ENCODE results near the gene LCLAT1. TPM values are rescaled to one million over a fixed set of nuclear protein-coding genes. Genes with fewer than 3 reads are reported as not detected.

LCLAT1 gene
- total RNA-seq: 13.0 TPM
- long read RNA-seq, full-length matches to known transcripts: 1 of 4 reads
- long read RNA-seq, partial matches to known transcripts: 0 of 4 reads
- long read RNA-seq, other reads (novel, unspliced or antisense): 3 of 4 reads

DNA sequence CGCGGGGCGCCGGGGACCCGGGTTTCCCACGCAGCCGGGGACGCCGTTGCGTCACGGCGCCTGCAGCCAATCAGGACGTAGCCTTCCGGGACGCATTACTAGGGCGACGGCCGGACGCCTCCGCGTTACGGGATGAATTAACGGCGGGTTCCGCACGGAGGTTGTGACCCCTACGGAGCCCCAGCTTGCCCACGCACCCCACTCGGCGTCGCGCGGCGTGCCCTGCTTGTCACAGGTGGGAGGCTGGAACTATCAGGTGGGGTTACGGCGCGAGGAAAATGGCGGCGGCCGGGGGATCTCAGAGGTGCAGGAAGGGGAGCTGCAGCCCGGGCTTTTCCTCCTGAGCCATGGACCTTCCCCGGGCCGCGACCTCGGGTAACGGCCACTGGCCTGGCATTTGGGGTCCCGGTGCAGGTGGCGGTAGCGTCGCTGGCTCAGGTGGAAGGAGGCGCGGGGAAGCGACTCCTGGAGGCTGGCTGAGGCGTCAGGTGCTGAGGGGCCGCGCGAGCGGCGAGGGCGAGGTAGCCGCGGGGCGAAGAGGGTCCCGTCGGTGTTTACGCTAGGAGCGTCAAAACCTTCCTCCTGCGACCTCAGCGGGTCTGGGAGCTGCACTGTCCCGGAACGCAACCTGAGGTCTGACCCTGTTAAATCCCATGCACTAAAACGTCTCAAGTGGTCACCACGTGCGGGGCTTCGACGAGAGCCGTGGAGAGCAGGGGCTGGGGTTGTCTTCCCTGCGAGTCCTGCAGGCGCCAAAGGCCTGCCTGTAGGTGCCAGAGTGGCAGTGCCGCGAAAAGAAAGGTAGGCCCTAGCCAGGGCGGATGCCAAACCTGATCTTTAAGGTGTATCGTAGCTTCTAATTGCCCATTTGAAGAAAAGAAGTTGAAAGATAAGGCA lies at the start of gene LCLAT1:
LCLAT1 (plus strand) TSS at position 98 of the 897 bp plus-strand sequence. CDS start 78,345 bp downstream, outside the sequence.
- intact Hi-C loops (cut with DNase I): no loop called here
- DNase-seq (peak; percentile 93), ATAC-seq (peak; percentile 96 to 99)
- Histone ChIP-seq H3K27me3 (ENCODE audit: low read depth) (no peaks in the 10 kb centered on the region), H3K9me3 (no peaks in the 10 kb centered on the region), H3K4me3 (peak within 1 kb of the TSS; percentile 89), H3K36me3 (no peaks in the 10 kb centered on the region), H3K27ac (peak within 1 kb of the TSS; percentile 85), H3K4me1 (peaks cover 16% of the 10 kb centered on the region)
- TF ChIP-seq, protein P1, sequence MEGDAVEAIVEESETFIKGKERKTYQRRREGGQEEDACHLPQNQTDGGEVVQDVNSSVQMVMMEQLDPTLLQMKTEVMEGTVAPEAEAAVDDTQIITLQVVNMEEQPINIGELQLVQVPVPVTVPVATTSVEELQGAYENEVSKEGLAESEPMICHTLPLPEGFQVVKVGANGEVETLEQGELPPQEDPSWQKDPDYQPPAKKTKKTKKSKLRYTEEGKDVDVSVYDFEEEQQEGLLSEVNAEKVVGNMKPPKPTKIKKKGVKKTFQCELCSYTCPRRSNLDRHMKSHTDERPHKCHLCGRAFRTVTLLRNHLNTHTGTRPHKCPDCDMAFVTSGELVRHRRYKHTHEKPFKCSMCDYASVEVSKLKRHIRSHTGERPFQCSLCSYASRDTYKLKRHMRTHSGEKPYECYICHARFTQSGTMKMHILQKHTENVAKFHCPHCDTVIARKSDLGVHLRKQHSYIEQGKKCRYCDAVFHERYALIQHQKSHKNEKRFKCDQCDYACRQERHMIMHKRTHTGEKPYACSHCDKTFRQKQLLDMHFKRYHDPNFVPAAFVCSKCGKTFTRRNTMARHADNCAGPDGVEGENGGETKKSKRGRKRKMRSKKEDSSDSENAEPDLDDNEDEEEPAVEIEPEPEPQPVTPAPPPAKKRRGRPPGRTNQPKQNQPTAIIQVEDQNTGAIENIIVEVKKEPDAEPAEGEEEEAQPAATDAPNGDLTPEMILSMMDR (IDR thresholded peaks at IDR 0.05): no peak

DNA sequence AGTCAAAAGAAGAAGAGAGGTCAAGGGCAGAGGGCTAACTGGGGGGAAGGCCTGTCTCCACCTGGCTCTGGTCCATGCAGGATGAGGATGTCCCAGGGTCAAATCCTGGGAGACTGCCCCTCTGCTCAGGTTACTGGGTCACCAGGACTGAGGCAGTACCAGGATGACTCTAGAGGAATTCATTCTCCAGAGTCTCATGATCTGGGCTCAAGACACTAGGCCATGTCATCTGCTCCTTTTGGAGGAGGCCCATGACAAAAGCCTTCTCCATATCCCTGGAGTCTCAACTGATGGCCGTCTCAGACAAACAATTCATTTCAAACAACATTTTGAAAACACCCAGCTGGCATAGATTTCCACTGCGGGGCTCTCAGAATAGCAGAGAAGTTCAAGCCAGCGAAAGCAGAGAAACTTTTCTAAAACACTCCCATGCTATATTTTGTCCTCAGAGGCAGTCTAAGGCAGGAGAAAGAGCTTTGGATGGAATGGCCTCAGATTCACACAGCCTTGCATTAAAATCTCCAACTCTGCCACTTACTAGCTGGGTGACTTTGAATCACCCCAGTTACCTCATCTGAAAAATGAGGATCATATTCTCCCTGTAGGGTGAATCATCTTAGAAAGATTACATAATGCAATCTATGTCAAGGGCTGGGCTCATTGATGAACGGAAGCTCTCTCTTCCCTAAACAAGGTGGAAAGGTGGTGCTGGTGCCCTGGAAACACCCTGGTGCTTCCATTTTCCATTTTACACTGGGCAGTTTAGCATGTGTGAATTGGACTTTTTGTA lies 48.8 kb upstream of the LCLAT1 start:
- TF ChIP-seq, protein P1 (IDR thresholded peaks at IDR 0.05): no peak
- DNase-seq (no peak), ATAC-seq (no peak)
- Histone ChIP-seq H3K27ac (no peak overlapping the region), H3K27me3 (ENCODE audit: low read depth) (peaks cover 4% of the 10 kb centered on the region), H3K36me3 (no peaks in the 10 kb centered on the region), H3K4me3 (no peak overlapping the region), H3K4me1 (no peaks in the 10 kb centered on the region), H3K9me3 (no peaks in the 10 kb centered on the region)
- intact Hi-C loops (cut with DNase I): no loop called here

DNA sequence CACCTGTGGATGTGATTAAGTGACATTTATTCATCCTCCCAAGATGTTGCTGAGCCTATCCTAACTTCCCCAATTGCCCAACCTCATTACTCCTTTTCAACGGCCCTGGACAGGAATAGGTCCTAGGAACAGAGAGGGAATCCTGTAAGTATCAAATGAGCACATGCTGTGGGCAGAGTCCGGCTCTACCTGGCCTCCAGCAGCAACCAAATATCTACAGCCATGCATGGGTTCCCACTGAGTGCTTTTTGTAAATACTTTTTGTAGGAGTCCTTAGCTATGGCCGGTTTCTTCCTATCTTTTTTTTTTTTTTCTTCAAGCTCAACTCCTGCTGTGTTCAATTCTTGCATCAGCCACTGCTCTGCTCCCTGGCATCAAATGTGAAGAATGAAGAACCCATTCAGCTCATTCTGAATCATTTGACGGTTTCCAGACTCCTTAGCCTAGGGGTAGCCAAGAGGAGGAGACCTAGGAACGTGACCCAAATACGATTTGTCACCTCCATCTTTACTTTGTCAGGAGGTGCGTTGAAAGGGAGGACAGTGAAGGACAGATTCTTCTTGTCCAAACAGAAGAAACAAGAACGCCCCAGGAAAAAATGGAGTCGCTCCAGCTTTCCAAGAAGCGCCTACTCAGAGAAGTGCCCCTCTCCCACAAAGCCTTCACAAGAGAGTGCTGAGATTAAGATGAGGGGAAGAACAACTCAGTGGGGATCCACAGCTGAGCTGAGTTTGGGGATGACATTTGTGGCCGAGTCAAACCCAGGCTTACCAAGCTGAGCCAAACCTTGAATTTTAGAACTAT lies 46.7 kb upstream of the LCLAT1 start:
- TF ChIP-seq, protein P1 (IDR thresholded peaks at IDR 0.05): no peak
- no peaks in the 10 kb centered on the region for H3K36me3 ChIP-seq
- no peak overlapping the region for H3K27ac ChIP-seq
- DNase-seq: no peak
- H3K27me3 ChIP-seq (ENCODE audit: low read depth): peaks cover 4% of the 10 kb centered on the region
- no peak overlapping the region for H3K4me3 ChIP-seq
- H3K4me1 ChIP-seq: no peaks in the 10 kb centered on the region
- ATAC-seq: no peak
- intact Hi-C loops (cut with DNase I): no loop called here
- H3K9me3 ChIP-seq: no peaks in the 10 kb centered on the region

DNA sequence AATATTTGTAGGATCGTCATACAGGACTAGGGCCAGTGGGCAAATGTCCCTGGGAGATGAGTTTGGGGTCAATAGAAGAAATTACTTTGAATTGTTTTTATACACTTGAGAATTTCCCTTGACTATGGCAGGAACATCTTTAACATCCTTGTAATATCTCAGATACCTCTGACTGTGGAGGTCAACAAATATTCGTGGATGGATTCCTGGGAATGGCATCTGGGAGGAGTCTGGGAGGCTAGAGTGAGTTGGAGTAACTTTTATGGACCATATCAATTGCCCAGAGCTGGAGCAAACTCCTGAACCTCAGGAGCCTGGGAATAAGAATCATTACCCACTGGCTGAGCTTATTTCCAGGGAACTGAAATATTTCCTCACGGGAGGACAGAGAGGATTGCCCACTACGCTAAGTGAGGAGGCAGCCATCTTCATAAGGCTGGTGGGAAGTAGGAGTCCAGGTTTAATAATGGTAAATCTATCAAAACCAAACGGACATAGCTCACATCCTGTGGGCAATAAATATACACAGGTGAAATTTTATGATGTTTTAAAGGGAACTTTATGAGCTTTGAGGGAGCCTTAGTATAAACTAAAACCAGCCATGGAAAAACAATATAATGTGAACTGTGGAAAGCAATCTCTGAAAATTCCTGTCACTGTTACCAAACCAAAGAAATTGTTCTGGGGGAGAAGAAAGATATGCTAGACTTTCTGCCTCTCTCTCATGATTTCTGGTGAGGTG lies 44.4 kb upstream of the LCLAT1 start:
- DNase-seq (no peak), ATAC-seq (no peak)
- TF ChIP-seq, protein P1 (IDR thresholded peaks at IDR 0.05): no peak
- Histone ChIP-seq H3K36me3 (no peaks in the 10 kb centered on the region), H3K27ac (peak overlapping the region; percentile 40), H3K27me3 (ENCODE audit: low read depth) (no peaks in the 10 kb centered on the region), H3K4me1 (peaks cover 5% of the 10 kb centered on the region), H3K4me3 (no peak overlapping the region), H3K9me3 (no peaks in the 10 kb centered on the region)
- intact Hi-C loops (cut with DNase I): no loop called here
